GM18502 (cell line): ENCODE measurements around the gene C1QTNF2.
A peak's percentile ranks its signal among the peaks of the same experiment; 100 is the strongest.
"Not testable (repeated sequence)": the region's sequence is repeated elsewhere in the genome, so short reads cannot be mapped to it uniquely, and the experiment has no call there.

ENCODE experiments used
- ATAC-seq: cut with Tn5 transposase; IDR thresholded peaks from one replicate; pipeline ENCODE4 v1.9.1; 2021; ENCODE audit warnings: mild to moderate bottlenecking; ENCODE audit not compliant: unreplicated experiment, poor library complexity

C1QTNF2 gene

GRCh38 chr5:160348080-160348479 is 22.3 kb downstream of the C1QTNF2 start:
- no peak for ATAC-seq

DNA sequence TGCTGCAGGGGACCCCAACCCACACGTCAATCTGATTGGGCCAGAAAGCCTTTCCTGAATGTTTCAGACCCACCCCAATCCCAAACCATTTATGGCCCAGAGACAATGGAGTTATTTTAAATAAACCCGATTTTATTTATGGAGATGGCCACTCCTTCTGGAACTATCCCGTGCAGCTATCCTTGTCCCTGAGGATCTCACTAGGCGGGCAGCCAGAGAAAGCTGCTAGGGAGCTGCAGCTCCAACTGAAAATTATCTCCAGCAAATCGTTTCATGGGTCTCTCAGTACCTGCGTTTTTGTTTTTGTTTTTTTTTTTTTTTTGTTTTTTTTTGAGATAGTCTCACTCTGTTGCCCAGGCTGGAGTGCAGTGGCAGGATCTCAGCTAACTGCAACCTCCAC is 23.0 kb downstream of the C1QTNF2 start:
- ATAC-seq = no peak

- no peak for ATAC-seq
Measured at GRCh38 chr5:160342413-160342941, 27.9 kb downstream of the C1QTNF2 start.

GRCh38 chr5:160341309-160341870 is 29.0 kb downstream of the C1QTNF2 start:
- ATAC-seq = no peak

DNA sequence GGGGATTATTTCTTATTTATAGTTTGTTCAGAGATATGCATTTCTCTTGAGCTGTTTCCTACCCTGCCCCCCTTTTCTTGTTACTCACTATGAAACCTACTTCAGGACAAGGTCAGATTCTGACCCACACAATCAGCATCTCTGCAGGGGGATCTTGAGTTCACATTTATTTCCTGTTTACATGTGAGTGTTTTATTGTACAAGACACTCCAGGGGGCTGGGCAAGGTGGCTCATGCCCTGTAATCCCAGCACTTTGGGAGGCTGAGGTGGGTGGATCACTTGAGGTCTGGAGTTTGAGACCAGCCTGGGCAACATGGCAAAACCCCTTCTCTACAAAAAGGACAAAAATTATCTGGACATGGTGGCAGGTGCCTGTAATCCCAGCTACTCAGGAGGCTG is 29.9 kb downstream of the C1QTNF2 start:
- not testable (repeated sequence) for ATAC-seq

- ATAC-seq = no peak
Measured at GRCh38 chr5:160339406-160340130, 30.9 kb downstream of the C1QTNF2 start.

GRCh38 chr5:160334716-160335115 is 35.7 kb downstream of the C1QTNF2 start:
- ATAC-seq = not testable (repeated sequence)

- no peak for ATAC-seq
Measured at GRCh38 chr5:160333721-160334120, 36.7 kb downstream of the C1QTNF2 start.

DNA sequence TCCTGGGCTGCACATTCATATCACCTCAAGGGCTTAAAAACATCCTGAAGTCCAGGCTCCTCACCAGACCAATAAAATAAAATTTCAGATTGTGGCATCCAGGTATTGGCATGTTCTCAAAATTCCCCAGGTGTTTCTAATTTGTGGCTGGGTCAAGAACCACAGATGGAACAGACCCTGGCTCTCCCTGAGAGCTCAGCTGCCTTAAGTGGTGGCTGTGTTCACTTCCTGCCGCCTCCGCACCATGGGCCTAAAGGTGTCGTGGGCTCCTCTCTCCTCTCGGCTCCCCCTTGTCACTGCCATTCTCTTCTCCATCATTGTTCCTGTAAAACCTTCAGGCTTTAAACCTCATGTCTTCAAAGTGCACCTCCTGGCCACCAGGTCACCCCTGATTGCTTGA is 40.2 kb downstream of the C1QTNF2 start:
- ATAC-seq = no peak

GRCh38 chr5:160327818-160328217 is 42.6 kb downstream of the C1QTNF2 start:
- no peak for ATAC-seq

- ATAC-seq = no peak
Measured at GRCh38 chr5:160326981-160327380, 43.4 kb downstream of the C1QTNF2 start.

- no peak for ATAC-seq
Measured at GRCh38 chr5:160325716-160326115, 44.7 kb downstream of the C1QTNF2 start.

- no peak for ATAC-seq
Measured at GRCh38 chr5:160324886-160325285, 45.5 kb downstream of the C1QTNF2 start.

- no peak for ATAC-seq
Measured at GRCh38 chr5:160318409-160318808, 52.0 kb downstream of the C1QTNF2 start.

GRCh38 chr5:160317434-160317833 is 53.0 kb downstream of the C1QTNF2 start:
- no peak for ATAC-seq

DNA sequence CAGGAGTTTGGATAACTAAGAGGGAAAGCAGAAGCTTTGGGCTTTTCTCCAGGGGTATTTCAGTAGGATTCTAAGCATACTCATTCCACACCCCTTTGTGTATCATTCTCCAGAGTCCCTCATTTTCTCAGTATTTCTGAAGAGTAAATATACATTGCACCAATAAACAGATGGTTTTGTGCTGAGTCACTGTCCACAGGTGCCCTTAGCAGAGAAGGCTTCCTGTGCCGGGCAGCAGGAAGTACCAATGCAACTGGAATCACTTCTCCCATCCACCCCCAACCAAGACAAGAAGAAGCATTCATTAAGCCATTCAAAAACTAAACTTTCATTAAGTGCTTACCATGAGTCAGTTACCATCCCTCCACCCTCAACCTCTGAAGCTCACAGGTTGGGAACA is 54.5 kb downstream of the C1QTNF2 start:
- no peak for ATAC-seq

DNA sequence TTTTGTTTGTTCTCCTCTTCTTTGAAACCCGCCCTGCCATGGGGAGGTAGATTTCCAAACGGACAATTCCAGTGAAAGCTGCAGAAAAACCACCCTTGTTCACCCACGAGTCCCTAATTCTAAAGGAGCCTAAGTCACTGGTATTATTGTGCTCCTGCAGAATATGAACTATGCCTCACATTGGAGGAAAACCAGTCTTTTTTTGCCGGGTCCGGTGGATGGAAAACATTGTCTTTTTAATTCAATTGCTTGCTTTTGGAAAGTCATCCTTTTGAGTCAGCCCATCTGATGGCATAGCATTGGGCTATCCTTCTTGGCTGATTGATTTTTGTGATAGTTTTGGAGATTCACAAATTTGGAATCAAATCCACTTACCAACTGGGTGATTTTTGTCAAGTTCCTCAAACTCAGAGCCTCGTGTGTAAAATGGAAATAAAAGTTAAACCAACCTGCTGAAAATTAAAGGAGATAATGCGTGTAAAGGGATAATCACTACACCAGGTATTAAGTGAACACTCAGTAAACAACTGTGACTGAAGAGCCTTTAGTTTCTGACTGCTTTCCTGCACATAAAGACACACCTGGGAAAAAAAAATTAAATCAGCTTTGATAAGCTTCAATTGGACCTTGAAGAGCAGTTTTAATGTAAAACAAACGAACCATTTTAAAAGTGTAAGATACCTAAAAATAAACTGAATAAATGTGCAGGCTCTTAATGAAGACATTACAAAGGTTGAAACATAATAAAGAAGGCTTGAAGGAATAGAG is 57.3 kb downstream of the C1QTNF2 start:
- ATAC-seq = no peak

DNA sequence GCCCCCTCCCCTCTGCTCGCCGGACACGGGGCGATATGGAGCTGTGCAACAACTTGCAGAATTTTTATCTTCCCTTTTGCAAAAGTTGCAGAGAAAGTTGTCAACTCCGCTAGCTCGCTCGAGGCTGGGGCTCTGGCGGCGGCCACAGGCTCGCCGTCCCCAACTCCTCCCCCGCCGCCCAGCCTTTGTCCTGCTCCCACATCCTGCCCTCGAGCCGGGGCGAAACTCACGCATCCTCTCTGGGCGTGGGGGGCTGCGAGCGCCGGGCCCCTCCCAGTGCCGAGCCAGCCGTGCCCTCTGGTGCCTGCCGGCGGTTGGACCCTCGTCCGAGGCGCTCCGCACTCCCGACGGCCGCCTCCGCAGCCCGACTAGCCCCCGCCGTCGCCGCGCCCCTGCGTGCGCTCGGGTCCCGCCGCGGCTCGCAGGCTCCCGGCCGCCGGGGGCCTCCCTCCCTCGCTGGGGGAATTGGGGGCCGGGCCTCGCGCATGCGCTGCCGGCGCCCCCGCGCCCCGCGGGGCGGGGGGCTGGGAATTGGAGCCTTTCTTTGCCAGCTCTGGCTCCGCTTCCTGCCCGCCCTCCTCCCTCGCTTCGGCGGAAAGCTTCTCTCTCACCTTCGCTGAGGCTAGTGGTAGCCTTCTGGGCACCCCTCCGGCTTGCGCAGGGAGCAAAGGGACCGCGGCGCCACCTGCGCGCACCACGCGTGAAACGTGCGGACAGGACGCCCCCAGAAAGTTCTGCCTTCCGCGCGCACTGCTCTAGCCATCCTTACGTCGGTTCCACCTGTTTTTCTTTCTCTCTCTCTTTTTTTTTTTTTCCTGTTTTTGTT is 58.1 kb downstream of the C1QTNF2 start, which contains the start of gene CCNJL:
Gene CCNJL, minus strand, starts transcription at position 431 of the 826 bp plus-strand sequence. CDS start 641 bp downstream, outside the sequence.
- peak; percentile 56 for ATAC-seq

GRCh38 chr5:160311491-160312133 is 58.8 kb downstream of the C1QTNF2 start:
- ATAC-seq = peak; percentile 30
